NCI-H2107 treated with DMSO at 0.1 percent for 48 hours (cell line): ENCODE data around the gene A4GALT.

Experiments
- DNase-seq: peaks from one replicate; lab custom pipeline; 2025; ENCODE audit not compliant: unreplicated experiment; lab: John Stamatoyannopoulos, UW

The A4GALT gene

DNA sequence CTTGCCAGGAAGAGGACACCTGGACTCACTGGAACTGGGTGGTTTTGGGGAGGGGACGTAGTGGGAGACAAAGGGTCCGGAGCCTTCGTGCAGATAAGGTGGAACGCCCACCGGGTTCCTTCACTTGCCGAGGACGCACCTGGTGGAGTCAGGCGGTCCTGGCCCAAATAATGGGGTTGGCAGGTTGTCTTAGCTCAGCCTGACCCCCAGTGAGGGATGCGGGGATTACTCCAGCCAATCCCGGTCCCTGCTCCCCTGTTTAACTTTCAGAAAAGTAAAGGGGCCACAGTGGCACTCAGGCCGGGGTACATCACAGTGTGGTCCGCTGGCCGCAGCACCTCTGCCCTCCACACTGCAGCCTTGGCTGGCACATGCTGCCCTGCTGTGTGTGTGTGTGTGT, 18.0 kb downstream of the A4GALT start:
- DNase-seq: no peak

GRCh38 chr22:42701694-42702093, 19.0 kb downstream of the A4GALT start:
- no peak for DNase-seq

- DNase-seq: no peak
Observed at GRCh38 chr22:42700901-42701300, 19.8 kb downstream of the A4GALT start.

GRCh38 chr22:42700355-42700754, 20.3 kb downstream of the A4GALT start:
- DNase-seq: no peak

- no peak for DNase-seq
Observed at GRCh38 chr22:42699976-42700352, 20.7 kb downstream of the A4GALT start.

DNA sequence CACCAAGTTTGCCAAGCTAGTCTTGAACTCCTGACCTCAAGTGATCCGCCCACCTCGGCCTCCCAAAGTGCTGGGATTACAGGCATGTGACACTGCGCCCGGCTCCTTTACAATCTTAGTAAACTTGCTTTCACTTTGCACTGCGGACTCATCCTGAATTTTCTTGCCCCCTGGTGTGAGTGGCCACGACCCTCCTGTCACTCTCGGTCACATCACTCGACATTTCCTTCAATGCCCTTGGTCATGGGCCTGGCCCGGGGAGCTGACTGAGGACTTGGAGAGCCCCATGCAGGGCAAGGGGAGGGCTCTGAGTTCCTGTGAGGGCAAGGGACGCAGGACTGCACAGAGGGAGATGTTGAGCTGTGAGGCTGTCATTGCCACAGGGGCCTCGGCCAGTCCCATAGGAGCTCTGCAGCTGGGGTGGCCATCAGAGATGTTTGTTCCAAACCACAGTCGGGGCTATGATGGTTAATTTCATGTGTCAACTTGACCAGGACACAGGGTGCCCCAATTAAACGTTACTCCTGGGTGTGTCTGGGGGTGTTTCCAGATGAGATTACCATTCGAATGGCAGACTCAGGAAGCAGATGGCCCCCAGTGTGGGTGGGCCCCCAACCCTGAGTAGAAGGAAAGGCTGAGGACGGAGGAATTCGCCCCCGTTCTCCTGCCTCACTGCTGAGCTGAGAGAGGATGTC, 21.2 kb downstream of the A4GALT start:
- DNase-seq: no peak

DNA sequence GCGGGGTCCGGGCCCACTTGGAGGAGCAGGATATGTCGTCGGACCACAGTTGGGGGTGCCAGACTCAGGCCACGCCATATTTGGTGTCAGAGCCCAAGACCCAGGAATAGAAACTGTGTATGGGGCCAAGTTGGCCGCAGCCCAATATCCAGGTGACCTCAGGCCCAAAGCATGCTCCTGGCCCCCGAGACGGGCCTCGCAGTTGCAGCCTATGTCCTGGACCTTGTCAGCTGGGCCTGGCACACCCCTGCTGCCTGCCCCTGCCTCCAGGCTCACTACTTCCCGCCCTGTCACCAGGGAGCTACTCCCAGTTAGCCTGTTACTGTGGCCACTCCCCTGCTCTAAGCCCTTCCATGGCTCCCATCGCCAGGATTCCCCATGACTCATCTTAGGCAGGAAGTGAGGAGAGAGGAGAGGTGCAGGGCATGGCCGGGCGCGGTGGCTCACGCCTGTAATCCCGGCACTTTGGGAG, 23.1 kb downstream of the A4GALT start:
- no peak for DNase-seq

- DNase-seq: no peak
Observed at GRCh38 chr22:42696331-42696967, 24.2 kb downstream of the A4GALT start.

GRCh38 chr22:42695294-42695693, 25.4 kb downstream of the A4GALT start:
- no peak for DNase-seq

- no peak for DNase-seq
Observed at GRCh38 chr22:42693763-42694683, 26.6 kb downstream of the A4GALT start.

GRCh38 chr22:42693055-42693762, 27.5 kb downstream of the A4GALT start:
- no peak for DNase-seq

- DNase-seq: no peak
Observed at GRCh38 chr22:42692239-42693054, 28.2 kb downstream of the A4GALT start.

DNA sequence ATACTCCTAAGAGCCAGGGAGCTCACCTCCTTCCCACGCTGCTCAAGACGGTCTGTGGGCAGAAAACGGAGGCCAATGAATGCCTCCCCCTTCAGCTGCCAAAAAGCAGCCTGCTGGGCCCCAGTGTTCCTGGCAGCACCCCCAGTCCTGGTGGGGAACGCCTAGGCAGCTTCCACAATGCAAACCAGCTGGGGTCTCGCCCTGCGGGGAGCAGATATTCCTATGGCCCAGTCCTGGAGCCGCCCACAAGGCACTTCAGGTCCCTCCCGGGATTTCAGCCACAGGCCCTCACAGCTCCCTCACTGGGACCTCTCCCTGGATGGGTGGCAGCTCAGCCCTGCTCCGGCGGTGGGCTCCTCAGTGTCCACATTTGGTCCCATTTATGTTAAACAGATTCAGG, 29.2 kb downstream of the A4GALT start:
- DNase-seq: no peak

GRCh38 chr22:42688241-42689211, 32.1 kb downstream of the A4GALT start:
- DNase-seq: peak; percentile 63

DNA sequence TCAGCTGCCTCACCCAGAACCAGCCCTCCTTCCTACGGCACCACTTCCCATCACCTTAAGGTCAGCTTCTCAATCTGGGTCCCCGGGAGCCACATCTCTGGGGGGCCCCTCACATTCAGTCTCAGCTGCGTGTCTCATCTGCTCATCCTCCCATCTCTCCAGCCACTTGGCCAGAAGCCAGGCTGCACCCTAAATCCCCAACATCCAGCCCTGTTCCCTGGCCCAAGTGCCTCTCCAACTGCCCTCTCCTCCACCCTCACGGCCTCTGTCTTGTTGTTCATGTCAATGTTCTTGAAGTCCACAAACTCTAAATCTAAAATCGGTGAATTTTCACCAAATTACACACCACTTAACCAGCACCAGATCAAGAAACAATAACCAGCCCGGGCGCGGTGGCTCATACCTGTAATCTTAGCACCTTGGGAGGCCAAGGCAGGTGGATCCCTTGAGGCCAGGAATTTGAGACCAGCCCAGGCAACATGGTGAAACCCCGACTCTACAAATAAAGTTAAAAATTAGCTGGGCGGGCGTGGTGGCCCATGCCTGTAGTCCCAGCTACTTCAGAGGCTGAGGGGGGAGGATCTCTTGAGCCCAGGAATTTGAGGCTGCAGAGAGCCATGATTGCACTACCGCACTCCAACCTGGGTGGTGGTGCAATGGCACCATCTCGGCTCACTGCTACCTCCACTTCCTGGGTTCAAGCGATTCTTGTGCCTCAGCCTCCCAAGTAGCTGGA, 33.7 kb downstream of the A4GALT start:
- no peak for DNase-seq

- no peak for DNase-seq
Observed at GRCh38 chr22:42685941-42686653, 34.6 kb downstream of the A4GALT start.

GRCh38 chr22:42684462-42685195, 36.0 kb downstream of the A4GALT start:
- no peak for DNase-seq
